HK-2 (cell line): Measurements from ENCODE around the gene VCX.
"Not testable (repeated sequence)": the region's sequence is repeated elsewhere in the genome, so short reads cannot be mapped to it uniquely, and the experiment has no call there.

Experiments
- DNase-seq: peaks from one replicate; pipeline ENCODE4 v3.0.0-alpha.2; 2018; ENCODE audit not compliant: unreplicated experiment

VCX gene

GRCh38 chrX:7842871-7843270, at the start of gene VCX:
Gene VCX (plus strand): TSS chrX:7843171. CDS start chrX:7843204, 33 bp downstream.
- not testable (repeated sequence) for DNase-seq

- DNase-seq, result no peak
Observed at GRCh38 chrX:7798327-7798726, 44.6 kb upstream of the VCX start.

GRCh38 chrX:7801711-7802110, 41.3 kb upstream of the VCX start:
- DNase-seq, result no peak

GRCh38 chrX:7815166-7815805, 27.7 kb upstream of the VCX start:
- DNase-seq, result peak; percentile 1

- no peak for DNase-seq
Observed at GRCh38 chrX:7828594-7828993, 14.4 kb upstream of the VCX start.

- DNase-seq, result no peak
Observed at GRCh38 chrX:7841084-7841805, 1.7 kb upstream of the VCX start.

GRCh38 chrX:7852166-7852565, 9.2 kb downstream of the VCX start:
- no peak for DNase-seq

- no peak for DNase-seq
Observed at GRCh38 chrX:7872042-7872441, 29.1 kb downstream of the VCX start.

- DNase-seq, result no peak
Observed at GRCh38 chrX:7876957-7877356, 34.0 kb downstream of the VCX start.

GRCh38 chrX:7889135-7889534, 46.2 kb downstream of the VCX start:
- no peak for DNase-seq

GRCh38 chrX:7889680-7890079, 46.7 kb downstream of the VCX start:
- DNase-seq, result no peak

GRCh38 chrX:7891928-7892327, 49.0 kb downstream of the VCX start:
- no peak for DNase-seq
